WTC11 (cell line): Measurements from ENCODE around the gene SH3BP5L. TPM values are rescaled to one million over a fixed set of nuclear protein-coding genes. Genes with fewer than 3 reads are reported as not detected.
A peak's percentile ranks its signal among the peaks of the same experiment; 100 is the strongest.

ENCODE experiments used
- ATAC-seq: fragments of 200-7000 bp; cut with Tn5 transposase; 2 replicates; pipeline ENCODE4 v1.10.0; 2021; ENCODE audit warnings: mild to moderate bottlenecking, moderate library complexity
- CTCF ChIA-PET: fragments of 300-600 bp; sonication (Branson Sonifier 250); formaldehyde crosslinking; loops from one replicate; lab custom pipeline; 2021; ENCODE audit warnings: antibody characterized with exemption; lab: Charles Lee
- POLR2A ChIA-PET: fragments of 350-600 bp; sonication (Branson Sonifier 250); formaldehyde crosslinking; loops from one replicate; lab custom pipeline; 2021; ENCODE audit warnings: antibody characterized with exemption; lab: Charles Lee
- DNase-seq: peaks from one replicate; pipeline ENCODE4 v3.0.0; 2021; ENCODE audit warnings: low spot score
- H3K27ac Mint-ChIP-seq: 2 replicates; pipeline ENCODE4 v1.8.0; 2021; ENCODE audit warnings: mixed read lengths
- H3K27me3 Mint-ChIP-seq: 2 replicates; pipeline ENCODE4 v1.8.0; 2021; ENCODE audit warnings: low read depth, mild to moderate bottlenecking, moderate library complexity, mixed read lengths
- H3K36me3 Mint-ChIP-seq: 2 replicates; pipeline ENCODE4 v1.8.0; 2021; ENCODE audit warnings: mixed read lengths
- H3K4me1 Mint-ChIP-seq: 2 replicates; pipeline ENCODE4 v1.8.0; 2022; ENCODE audit warnings: mixed read lengths
- H3K4me3 Mint-ChIP-seq: 2 replicates; pipeline ENCODE4 v1.8.0; 2021; ENCODE audit warnings: mild to moderate bottlenecking, moderate library complexity, mixed read lengths
- H3K9me3 Mint-ChIP-seq: 2 replicates; pipeline ENCODE4 v1.8.0; 2021; ENCODE audit warnings: mixed read lengths
- CBFB ChIP-seq: sonication (generic); formaldehyde crosslinking; IDR thresholded peaks from 2 replicates; pipeline ENCODE4 v1.8.1; 2022; ENCODE audit warnings: mild to moderate bottlenecking, low read depth, missing genetic modification reagents
- FOXK1 ChIP-seq: sonication (generic); formaldehyde crosslinking; IDR thresholded peaks from 2 replicates; pipeline ENCODE4 v1.8.0; 2022; ENCODE audit warnings: mild to moderate bottlenecking, moderate library complexity, missing genetic modification reagents
- GABPB1 ChIP-seq: sonication (generic); formaldehyde crosslinking; IDR thresholded peaks from 2 replicates; pipeline ENCODE4 v1.8.1; 2023; ENCODE audit warnings: mild to moderate bottlenecking, missing genetic modification reagents
- GRHL2 ChIP-seq: fragments of 250-450 bp; sonication (Bioruptor Pico); IDR thresholded peaks from 2 replicates; pipeline ENCODE4 v1.8.0; 2022; ENCODE audit warnings: mild to moderate bottlenecking, moderate library complexity; ENCODE audit not compliant: insufficient replicate concordance, severe bottlenecking
- NFYB ChIP-seq: sonication (generic); formaldehyde crosslinking; conservative IDR thresholded peaks from 2 replicates; pipeline ENCODE4 v1.8.0; 2022; ENCODE audit warnings: low read depth, missing genetic modification reagents
- SMAD4 ChIP-seq: sonication (generic); formaldehyde crosslinking; IDR thresholded peaks from 2 replicates; pipeline ENCODE4 v1.8.0; 2022; ENCODE audit warnings: mild to moderate bottlenecking, missing genetic modification reagents
- SOX15 ChIP-seq: fragments of 250-450 bp; sonication (Bioruptor Pico); IDR thresholded peaks from 2 replicates; pipeline ENCODE4 v1.9.0; 2021; ENCODE audit warnings: mild to moderate bottlenecking
- TCF7 ChIP-seq: sonication (generic); formaldehyde crosslinking; IDR thresholded peaks from 2 replicates; pipeline ENCODE4 v1.8.0; 2022; ENCODE audit warnings: mild to moderate bottlenecking, low read depth, missing genetic modification reagents, moderate library complexity
- TEAD4 ChIP-seq: sonication (generic); formaldehyde crosslinking; IDR thresholded peaks from 2 replicates; pipeline ENCODE4 v1.8.0; 2022; ENCODE audit warnings: mild to moderate bottlenecking, missing genetic modification reagents
- ZNF232 ChIP-seq: sonication (generic); formaldehyde crosslinking; IDR thresholded peaks from 2 replicates; pipeline ENCODE4 v1.8.0; 2022; ENCODE audit warnings: mild to moderate bottlenecking, missing genetic modification reagents
- ZNF263 ChIP-seq: sonication (generic); formaldehyde crosslinking; IDR thresholded peaks from 2 replicates; pipeline ENCODE4 v1.8.1; 2022; ENCODE audit warnings: low read depth, mild to moderate bottlenecking, moderate library complexity, missing genetic modification reagents
- total RNA-seq: library from RNA; stranded (reverse); gene quantifications from 3 replicates; pipeline ENCODE4 v1.2.3, GENCODE V29; 2021
- TF ChIP-seq, protein P1 (sequence below): sonication (generic); formaldehyde crosslinking; IDR thresholded peaks from 2 replicates; pipeline ENCODE4 v1.8.0; 2022; ENCODE audit warnings: mild to moderate bottlenecking, missing genetic modification reagents
- TF ChIP-seq, protein P2 (sequence below): sonication (generic); formaldehyde crosslinking; IDR thresholded peaks from 2 replicates; pipeline ENCODE4 v1.8.1; 2022; ENCODE audit warnings: low read depth, mild to moderate bottlenecking, moderate library complexity, missing genetic modification reagents, borderline replicate concordance
- TF ChIP-seq, protein P3 (sequence below): sonication (generic); formaldehyde crosslinking; IDR thresholded peaks from 2 replicates; pipeline ENCODE4 v1.8.0; 2022; ENCODE audit warnings: mild to moderate bottlenecking, missing genetic modification reagents
- TF ChIP-seq, protein P4 (sequence below): fragments of 250-450 bp; sonication (Bioruptor Pico); IDR thresholded peaks from 2 replicates; pipeline ENCODE4 v1.9.0; 2021; ENCODE audit warnings: mild to moderate bottlenecking
- TF ChIP-seq, protein P5 (sequence below): fragments of 250-450 bp; sonication (Bioruptor Pico); IDR thresholded peaks from 2 replicates; pipeline ENCODE4 v2.1.2; 2022; ENCODE audit warnings: mild to moderate bottlenecking, moderate library complexity
- TF ChIP-seq, protein P6 (sequence below): sonication (generic); formaldehyde crosslinking; IDR thresholded peaks from 2 replicates; pipeline ENCODE4 v1.8.0; 2023; ENCODE audit warnings: missing genetic modification reagents
- TF ChIP-seq, protein P7 (sequence below): sonication (generic); formaldehyde crosslinking; IDR thresholded peaks from 2 replicates; pipeline ENCODE4 v1.8.1; 2022; ENCODE audit warnings: mild to moderate bottlenecking, missing genetic modification reagents, moderate library complexity, borderline replicate concordance
- TF ChIP-seq, protein P8 (sequence below): sonication (generic); formaldehyde crosslinking; IDR thresholded peaks from 2 replicates; pipeline ENCODE4 v1.8.1; 2022; ENCODE audit warnings: low read depth, missing genetic modification reagents, borderline replicate concordance
- TF ChIP-seq, protein P9 (sequence below): sonication (generic); formaldehyde crosslinking; IDR thresholded peaks from 2 replicates; pipeline ENCODE4 v1.8.0; 2022; ENCODE audit warnings: mild to moderate bottlenecking, missing genetic modification reagents

Gene SH3BP5L
- total RNA-seq, 1 experiment from 2014 or later, result 32.9 TPM

DNA sequence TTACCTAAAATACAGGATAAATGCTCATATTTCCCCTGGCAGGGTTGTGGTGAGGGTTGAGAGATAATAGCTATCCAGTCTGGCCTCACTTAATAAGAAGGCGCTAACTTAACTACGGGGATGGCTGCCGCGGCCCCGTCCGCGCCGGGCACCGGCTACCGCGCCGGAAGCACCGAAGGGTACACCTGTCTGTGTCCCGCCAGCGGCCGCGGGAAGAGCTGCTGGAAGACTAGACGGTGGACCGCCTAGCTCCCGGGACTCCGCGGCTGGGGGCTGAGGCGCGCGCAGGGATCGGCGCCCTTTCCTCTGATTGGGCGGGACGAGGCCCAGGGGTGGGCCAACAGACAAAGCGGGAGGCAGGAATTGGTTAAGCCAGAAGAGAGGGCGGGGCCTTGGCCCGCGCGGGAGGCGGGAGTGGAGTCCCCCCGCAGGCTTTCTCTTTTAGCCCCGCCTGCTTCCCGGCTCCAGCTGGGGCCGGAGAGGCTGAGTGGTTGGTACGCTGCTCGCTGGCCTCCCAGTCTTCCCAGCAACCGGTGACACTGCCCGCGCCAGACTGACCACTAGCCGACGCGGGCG lies 12.2 kb upstream of the SH3BP5L start, which contains the start of gene ZNF672 (continued):
- TF ChIP-seq, protein P1, sequence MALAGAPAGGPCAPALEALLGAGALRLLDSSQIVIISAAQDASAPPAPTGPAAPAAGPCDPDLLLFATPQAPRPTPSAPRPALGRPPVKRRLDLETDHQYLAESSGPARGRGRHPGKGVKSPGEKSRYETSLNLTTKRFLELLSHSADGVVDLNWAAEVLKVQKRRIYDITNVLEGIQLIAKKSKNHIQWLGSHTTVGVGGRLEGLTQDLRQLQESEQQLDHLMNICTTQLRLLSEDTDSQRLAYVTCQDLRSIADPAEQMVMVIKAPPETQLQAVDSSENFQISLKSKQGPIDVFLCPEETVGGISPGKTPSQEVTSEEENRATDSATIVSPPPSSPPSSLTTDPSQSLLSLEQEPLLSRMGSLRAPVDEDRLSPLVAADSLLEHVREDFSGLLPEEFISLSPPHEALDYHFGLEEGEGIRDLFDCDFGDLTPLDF, result no peak
- no peak for TF ChIP-seq TEAD4 (CRISPR knock-in tag)
- TF ChIP-seq, protein P2, sequence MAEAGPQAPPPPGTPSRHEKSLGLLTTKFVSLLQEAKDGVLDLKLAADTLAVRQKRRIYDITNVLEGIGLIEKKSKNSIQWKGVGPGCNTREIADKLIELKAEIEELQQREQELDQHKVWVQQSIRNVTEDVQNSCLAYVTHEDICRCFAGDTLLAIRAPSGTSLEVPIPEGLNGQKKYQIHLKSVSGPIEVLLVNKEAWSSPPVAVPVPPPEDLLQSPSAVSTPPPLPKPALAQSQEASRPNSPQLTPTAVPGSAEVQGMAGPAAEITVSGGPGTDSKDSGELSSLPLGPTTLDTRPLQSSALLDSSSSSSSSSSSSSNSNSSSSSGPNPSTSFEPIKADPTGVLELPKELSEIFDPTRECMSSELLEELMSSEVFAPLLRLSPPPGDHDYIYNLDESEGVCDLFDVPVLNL, result 0 out of 2 replicates have a peak, but pooled peaks have one; percentile 56
- peak; percentile 30; the same call in 1 of the 2 replicates for TF ChIP-seq GABPB1
- no peak for TF ChIP-seq SOX15 (CRISPR knock-in tag)
- TF ChIP-seq, protein P3, sequence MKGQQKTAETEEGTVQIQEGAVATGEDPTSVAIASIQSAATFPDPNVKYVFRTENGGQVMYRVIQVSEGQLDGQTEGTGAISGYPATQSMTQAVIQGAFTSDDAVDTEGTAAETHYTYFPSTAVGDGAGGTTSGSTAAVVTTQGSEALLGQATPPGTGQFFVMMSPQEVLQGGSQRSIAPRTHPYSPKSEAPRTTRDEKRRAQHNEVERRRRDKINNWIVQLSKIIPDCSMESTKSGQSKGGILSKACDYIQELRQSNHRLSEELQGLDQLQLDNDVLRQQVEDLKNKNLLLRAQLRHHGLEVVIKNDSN (CRISPR knock-in tag), result peak; percentile 12; the same call in 1 of the 2 replicates
- no peak for TF ChIP-seq SMAD4

DNA sequence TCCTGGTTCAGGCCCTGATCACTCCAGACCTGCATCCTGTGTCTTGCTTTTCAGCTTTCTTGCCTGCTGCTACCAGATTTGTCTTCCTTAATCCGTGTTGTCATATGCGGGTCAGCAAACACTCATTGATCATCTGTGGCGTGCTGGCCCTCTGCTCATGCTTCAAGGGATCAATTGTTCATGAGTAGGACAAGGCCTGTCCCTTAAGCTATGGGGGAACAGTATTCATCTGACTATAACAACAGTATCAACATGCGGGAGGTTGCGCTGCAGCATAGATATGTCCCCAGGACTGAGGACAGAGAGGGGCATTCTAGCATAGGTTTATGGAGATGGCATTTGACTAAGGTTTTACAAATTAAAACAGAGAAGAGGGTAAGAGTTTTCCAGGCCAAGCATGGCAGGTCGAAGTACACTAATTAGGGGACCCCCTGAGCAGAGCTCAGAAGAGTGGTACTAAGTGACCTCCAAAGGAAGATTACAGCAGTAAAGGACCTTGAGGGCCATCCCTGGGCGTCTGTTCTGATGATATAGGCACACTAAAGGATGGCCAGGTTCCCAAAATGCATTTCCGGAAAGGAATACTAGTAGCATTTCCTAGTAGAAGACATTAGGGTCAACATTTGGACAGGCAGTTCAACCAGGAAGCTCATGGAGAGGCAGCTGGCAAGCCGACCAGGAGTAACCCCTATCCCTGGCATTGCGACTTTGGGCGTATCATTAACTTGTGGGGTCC lies 11.5 kb upstream of the SH3BP5L start:
- H3K4me3 Mint-ChIP-seq, result no peak overlapping the region
- DNase-seq, result no peak
- H3K27me3 Mint-ChIP-seq, result no peaks in the 10 kb centered on the region; the same call in 1 of the 2 replicates
- ATAC-seq, result no peak
- ChIA-PET POLR2A (interaction anchor here (0.8 to 3.4 kb wide), 6 partner anchors 9 to 71 kb away, joined by 5 to 35 read pairs (median 11); partner anchors contain the start of genes SH3BP5L and ZNF692), CTCF (interaction anchor here (1.2 to 3.5 kb wide), 5 partner anchors 11 to 67 kb away, joined by 3 to 53 read pairs (median 7); partner anchors contain the start of genes SH3BP5L and ZNF692)
- peak overlapping the region; percentile 17; the same call in 1 of the 2 replicates for H3K27ac Mint-ChIP-seq
- peaks cover 3% of the 10 kb centered on the region for H3K4me1 Mint-ChIP-seq
- no peaks in the 10 kb centered on the region for H3K36me3 Mint-ChIP-seq
- no peaks in the 10 kb centered on the region for H3K9me3 Mint-ChIP-seq
- TF ChIP-seq, protein P4, sequence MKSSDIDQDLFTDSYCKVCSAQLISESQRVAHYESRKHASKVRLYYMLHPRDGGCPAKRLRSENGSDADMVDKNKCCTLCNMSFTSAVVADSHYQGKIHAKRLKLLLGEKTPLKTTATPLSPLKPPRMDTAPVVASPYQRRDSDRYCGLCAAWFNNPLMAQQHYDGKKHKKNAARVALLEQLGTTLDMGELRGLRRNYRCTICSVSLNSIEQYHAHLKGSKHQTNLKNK (CRISPR knock-in tag), result no peak
- TF ChIP-seq NFYB (CRISPR knock-in tag), result no peak
- no peak for TF ChIP-seq GRHL2 (CRISPR knock-in tag)
- TF ChIP-seq, protein P5, sequence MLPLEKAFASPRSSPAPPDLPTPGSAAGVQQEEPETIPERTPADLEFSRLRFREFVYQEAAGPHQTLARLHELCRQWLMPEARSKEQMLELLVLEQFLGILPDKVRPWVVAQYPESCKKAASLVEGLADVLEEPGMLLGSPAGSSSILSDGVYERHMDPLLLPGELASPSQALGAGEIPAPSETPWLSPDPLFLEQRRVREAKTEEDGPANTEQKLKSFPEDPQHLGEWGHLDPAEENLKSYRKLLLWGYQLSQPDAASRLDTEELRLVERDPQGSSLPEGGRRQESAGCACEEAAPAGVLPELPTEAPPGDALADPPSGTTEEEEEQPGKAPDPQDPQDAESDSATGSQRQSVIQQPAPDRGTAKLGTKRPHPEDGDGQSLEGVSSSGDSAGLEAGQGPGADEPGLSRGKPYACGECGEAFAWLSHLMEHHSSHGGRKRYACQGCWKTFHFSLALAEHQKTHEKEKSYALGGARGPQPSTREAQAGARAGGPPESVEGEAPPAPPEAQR (CRISPR knock-in tag), result no peak
- TF ChIP-seq TCF7 (CRISPR knock-in tag), result no peak
- TF ChIP-seq, protein P6, sequence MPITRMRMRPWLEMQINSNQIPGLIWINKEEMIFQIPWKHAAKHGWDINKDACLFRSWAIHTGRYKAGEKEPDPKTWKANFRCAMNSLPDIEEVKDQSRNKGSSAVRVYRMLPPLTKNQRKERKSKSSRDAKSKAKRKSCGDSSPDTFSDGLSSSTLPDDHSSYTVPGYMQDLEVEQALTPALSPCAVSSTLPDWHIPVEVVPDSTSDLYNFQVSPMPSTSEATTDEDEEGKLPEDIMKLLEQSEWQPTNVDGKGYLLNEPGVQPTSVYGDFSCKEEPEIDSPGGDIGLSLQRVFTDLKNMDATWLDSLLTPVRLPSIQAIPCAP (CRISPR knock-in tag), result no peak
- TF ChIP-seq ZNF232 (CRISPR knock-in tag), result no peak
- TF ChIP-seq, protein P2, result no peak
- TF ChIP-seq GABPB1, result no peak
- no peak for TF ChIP-seq CBFB (CRISPR knock-in tag)
- TF ChIP-seq FOXK1 (CRISPR knock-in tag), result no peak
- TF ChIP-seq, protein P7, sequence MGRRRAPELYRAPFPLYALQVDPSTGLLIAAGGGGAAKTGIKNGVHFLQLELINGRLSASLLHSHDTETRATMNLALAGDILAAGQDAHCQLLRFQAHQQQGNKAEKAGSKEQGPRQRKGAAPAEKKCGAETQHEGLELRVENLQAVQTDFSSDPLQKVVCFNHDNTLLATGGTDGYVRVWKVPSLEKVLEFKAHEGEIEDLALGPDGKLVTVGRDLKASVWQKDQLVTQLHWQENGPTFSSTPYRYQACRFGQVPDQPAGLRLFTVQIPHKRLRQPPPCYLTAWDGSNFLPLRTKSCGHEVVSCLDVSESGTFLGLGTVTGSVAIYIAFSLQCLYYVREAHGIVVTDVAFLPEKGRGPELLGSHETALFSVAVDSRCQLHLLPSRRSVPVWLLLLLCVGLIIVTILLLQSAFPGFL, result no peak
- TF ChIP-seq ZNF263 (CRISPR knock-in tag), result no peak
- TF ChIP-seq, protein P8, sequence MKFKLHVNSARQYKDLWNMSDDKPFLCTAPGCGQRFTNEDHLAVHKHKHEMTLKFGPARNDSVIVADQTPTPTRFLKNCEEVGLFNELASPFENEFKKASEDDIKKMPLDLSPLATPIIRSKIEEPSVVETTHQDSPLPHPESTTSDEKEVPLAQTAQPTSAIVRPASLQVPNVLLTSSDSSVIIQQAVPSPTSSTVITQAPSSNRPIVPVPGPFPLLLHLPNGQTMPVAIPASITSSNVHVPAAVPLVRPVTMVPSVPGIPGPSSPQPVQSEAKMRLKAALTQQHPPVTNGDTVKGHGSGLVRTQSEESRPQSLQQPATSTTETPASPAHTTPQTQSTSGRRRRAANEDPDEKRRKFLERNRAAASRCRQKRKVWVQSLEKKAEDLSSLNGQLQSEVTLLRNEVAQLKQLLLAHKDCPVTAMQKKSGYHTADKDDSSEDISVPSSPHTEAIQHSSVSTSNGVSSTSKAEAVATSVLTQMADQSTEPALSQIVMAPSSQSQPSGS (CRISPR knock-in tag), result no peak
- TF ChIP-seq, protein P9, sequence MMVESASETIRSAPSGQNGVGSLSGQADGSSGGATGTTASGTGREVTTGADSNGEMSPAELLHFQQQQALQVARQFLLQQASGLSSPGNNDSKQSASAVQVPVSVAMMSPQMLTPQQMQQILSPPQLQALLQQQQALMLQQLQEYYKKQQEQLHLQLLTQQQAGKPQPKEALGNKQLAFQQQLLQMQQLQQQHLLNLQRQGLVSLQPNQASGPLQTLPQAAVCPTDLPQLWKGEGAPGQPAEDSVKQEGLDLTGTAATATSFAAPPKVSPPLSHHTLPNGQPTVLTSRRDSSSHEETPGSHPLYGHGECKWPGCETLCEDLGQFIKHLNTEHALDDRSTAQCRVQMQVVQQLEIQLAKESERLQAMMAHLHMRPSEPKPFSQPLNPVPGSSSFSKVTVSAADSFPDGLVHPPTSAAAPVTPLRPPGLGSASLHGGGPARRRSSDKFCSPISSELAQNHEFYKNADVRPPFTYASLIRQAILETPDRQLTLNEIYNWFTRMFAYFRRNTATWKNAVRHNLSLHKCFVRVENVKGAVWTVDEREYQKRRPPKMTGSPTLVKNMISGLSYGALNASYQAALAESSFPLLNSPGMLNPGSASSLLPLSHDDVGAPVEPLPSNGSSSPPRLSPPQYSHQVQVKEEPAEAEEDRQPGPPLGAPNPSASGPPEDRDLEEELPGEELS, result no peak
- TF ChIP-seq, protein P1, result no peak
